Measurements from ENCODE around the gene DNTTIP2. TPM values are rescaled to one million over a fixed set of nuclear protein-coding genes. Genes with fewer than 3 reads are reported as not detected.

The DNTTIP2 gene
- total RNA-seq, 1 experiment from 2014 or later, result 61.5 TPM

DNA sequence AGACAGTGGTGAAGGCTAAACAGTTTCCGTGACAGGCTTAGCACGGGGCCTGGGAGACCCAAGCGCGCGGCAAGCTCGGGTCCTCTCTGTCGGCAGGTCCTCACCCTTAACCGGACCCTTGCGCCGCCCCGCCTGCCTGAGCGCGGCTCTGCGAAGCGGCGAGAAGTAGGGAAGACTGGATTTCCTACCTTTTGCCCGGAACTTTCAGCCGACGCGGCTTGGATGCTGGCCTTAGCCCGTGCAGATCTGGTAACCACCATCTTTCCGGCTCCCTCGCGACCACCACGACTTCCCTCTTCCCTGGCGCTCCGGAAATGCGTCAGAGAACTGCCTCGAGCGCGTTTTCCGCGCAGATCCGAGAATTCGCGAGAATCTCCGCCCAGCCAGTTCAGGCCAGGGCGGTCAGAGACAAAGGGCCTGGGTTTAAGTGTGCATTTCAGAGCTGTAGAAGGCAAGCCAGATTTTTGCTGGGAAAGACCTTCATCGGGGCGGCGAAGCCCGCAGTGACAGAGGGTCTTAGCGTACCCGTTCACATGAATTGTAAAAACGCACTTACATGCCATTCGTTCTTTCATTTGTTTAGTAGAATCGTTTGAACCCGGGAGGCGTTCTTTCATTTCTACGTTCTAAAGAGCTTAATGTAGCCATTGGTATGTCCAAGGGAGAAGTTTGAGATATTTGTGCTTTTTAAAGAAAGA lies at the start of gene DNTTIP2 (continued):
- TF ChIP-seq, protein P1, sequence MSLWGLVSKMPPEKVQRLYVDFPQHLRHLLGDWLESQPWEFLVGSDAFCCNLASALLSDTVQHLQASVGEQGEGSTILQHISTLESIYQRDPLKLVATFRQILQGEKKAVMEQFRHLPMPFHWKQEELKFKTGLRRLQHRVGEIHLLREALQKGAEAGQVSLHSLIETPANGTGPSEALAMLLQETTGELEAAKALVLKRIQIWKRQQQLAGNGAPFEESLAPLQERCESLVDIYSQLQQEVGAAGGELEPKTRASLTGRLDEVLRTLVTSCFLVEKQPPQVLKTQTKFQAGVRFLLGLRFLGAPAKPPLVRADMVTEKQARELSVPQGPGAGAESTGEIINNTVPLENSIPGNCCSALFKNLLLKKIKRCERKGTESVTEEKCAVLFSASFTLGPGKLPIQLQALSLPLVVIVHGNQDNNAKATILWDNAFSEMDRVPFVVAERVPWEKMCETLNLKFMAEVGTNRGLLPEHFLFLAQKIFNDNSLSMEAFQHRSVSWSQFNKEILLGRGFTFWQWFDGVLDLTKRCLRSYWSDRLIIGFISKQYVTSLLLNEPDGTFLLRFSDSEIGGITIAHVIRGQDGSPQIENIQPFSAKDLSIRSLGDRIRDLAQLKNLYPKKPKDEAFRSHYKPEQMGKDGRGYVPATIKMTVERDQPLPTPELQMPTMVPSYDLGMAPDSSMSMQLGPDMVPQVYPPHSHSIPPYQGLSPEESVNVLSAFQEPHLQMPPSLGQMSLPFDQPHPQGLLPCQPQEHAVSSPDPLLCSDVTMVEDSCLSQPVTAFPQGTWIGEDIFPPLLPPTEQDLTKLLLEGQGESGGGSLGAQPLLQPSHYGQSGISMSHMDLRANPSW (CRISPR knock-in tag; conservative IDR thresholded peaks at IDR 0.05; ENCODE audit: low read depth), result no peak
- TF ChIP-seq MAX (CRISPR knock-in tag; IDR thresholded peaks at IDR 0.05) (peak; percentile 79; the same call in 1 of the 2 replicates), USF1 (CRISPR knock-in tag; IDR thresholded peaks at IDR 0.05) (no peak; the same call in 1 of the 2 replicates), ZNF317 (CRISPR knock-in tag; IDR thresholded peaks at IDR 0.05; ENCODE audit: borderline replicate concordance, low read depth) (no peak), IRF2 (CRISPR knock-in tag; IDR thresholded peaks at IDR 0.05; ENCODE audit: borderline replicate concordance, low read depth) (no peak), ELF4 (CRISPR knock-in tag; IDR thresholded peaks at IDR 0.05; ENCODE audit: low read depth) (no peak), TP53 (CRISPR knock-in tag; IDR thresholded peaks at IDR 0.05) (no peak), PRDM15 (CRISPR knock-in tag; IDR thresholded peaks at IDR 0.05) (no peak), ZNF423 (CRISPR knock-in tag; IDR thresholded peaks at IDR 0.05) (no peak), CTCF (IDR thresholded peaks at IDR 0.05) (no peak), TEAD4 (CRISPR knock-in tag; IDR thresholded peaks at IDR 0.05) (no peak), MXD4 (CRISPR knock-in tag; IDR thresholded peaks at IDR 0.05; ENCODE audit: borderline replicate concordance) (no peak), E2F5 (CRISPR knock-in tag; IDR thresholded peaks at IDR 0.05) (peak; percentile 72; the same call in 1 of the 2 replicates), FOXJ3 (CRISPR knock-in tag; IDR thresholded peaks at IDR 0.05; ENCODE audit: borderline replicate concordance) (no peak), JAZF1 (CRISPR knock-in tag; IDR thresholded peaks at IDR 0.05) (no peak), OVOL2 (CRISPR knock-in tag; IDR thresholded peaks at IDR 0.05; ENCODE audit: borderline replicate concordance) (no peak), ZNF219 (CRISPR knock-in tag; IDR thresholded peaks at IDR 0.05; ENCODE audit: borderline replicate concordance) (no peak), ZNF232 (CRISPR knock-in tag; IDR thresholded peaks at IDR 0.05) (0 out of 2 replicates have a peak, but pooled peaks have one; percentile 17), PREB (CRISPR knock-in tag; IDR thresholded peaks at IDR 0.05; ENCODE audit: borderline replicate concordance) (no peak), GRHL2 (CRISPR knock-in tag; IDR thresholded peaks at IDR 0.05; ENCODE audit: insufficient replicate concordance, severe bottlenecking) (no peak), CBFB (CRISPR knock-in tag; IDR thresholded peaks at IDR 0.05; ENCODE audit: low read depth) (no peak)
- TF ChIP-seq, protein P2, sequence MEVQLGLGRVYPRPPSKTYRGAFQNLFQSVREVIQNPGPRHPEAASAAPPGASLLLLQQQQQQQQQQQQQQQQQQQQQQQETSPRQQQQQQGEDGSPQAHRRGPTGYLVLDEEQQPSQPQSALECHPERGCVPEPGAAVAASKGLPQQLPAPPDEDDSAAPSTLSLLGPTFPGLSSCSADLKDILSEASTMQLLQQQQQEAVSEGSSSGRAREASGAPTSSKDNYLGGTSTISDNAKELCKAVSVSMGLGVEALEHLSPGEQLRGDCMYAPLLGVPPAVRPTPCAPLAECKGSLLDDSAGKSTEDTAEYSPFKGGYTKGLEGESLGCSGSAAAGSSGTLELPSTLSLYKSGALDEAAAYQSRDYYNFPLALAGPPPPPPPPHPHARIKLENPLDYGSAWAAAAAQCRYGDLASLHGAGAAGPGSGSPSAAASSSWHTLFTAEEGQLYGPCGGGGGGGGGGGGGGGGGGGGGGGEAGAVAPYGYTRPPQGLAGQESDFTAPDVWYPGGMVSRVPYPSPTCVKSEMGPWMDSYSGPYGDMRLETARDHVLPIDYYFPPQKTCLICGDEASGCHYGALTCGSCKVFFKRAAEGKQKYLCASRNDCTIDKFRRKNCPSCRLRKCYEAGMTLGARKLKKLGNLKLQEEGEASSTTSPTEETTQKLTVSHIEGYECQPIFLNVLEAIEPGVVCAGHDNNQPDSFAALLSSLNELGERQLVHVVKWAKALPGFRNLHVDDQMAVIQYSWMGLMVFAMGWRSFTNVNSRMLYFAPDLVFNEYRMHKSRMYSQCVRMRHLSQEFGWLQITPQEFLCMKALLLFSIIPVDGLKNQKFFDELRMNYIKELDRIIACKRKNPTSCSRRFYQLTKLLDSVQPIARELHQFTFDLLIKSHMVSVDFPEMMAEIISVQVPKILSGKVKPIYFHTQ (CRISPR knock-in tag; IDR thresholded peaks at IDR 0.05), result peak; percentile 60; the same call in 1 of the 2 replicates
